GM12875 (cell line): ENCODE results near the gene GRIN3A.

Experiments used
- H3K4me3 ChIP-seq: one replicate; pipeline ENCODE4 v1.5.1; 2011; ENCODE audit warnings: low read depth, low read length, control low read depth
- TF ChIP-seq, protein P1 (sequence below): IDR thresholded peaks from 2 replicates; pipeline ENCODE4 v1.5.1; 2011; ENCODE audit warnings: low read depth, mild to moderate bottlenecking, control low read depth, inconsistent platforms, low read length, moderate library complexity, borderline replicate concordance; ENCODE audit not compliant: insufficient read depth

Gene GRIN3A

GRCh38 chr9:101620452-101620851, 118.0 kb downstream of the GRIN3A start:
- H3K4me3 ChIP-seq = no peak overlapping the region
- TF ChIP-seq, protein P1, sequence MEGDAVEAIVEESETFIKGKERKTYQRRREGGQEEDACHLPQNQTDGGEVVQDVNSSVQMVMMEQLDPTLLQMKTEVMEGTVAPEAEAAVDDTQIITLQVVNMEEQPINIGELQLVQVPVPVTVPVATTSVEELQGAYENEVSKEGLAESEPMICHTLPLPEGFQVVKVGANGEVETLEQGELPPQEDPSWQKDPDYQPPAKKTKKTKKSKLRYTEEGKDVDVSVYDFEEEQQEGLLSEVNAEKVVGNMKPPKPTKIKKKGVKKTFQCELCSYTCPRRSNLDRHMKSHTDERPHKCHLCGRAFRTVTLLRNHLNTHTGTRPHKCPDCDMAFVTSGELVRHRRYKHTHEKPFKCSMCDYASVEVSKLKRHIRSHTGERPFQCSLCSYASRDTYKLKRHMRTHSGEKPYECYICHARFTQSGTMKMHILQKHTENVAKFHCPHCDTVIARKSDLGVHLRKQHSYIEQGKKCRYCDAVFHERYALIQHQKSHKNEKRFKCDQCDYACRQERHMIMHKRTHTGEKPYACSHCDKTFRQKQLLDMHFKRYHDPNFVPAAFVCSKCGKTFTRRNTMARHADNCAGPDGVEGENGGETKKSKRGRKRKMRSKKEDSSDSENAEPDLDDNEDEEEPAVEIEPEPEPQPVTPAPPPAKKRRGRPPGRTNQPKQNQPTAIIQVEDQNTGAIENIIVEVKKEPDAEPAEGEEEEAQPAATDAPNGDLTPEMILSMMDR = no peak

DNA sequence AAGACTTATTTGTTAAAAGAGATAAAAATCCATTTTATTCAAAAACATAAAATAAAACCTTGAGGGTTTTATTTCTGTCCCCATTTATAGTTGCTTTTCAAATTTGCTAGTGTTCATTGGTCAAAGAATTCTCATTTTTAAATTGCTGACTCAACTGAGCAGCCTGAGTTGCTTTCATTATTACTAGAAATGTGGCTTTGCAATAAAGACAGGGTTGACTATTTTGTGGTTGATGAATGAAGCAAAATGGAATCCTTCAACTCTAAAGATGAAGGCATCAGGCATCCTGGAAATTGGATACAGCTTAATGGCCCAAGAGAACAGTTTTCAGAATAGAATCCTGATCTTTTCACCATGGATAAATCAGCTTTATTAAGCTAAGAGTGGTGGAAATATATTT, 119.7 kb downstream of the GRIN3A start:
- TF ChIP-seq, protein P1 = no peak

DNA sequence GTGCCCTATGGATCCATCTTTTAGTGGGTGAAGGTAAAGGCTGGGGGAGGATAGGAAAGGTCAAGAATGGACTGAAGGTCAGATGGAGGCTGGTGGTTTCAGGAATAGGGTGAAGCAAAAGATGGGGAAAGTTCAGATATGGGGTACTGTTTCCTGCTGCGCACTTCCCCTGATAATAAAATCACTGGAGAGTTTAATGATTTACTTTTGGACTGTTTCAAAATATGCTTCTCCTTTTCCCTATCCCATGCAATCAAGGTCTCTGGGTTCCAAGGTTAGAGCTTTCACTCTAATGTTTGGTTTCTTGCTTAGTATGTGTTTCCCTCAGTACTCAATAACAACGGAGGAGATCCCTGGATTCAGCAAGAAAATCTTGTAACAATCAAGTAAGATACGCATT, 132.9 kb downstream of the GRIN3A start:
- no peak overlapping the region for H3K4me3 ChIP-seq
- TF ChIP-seq, protein P1 = no peak

More for the DNA sequence above, 119.7 kb downstream of the GRIN3A start:
- no peak overlapping the region for H3K4me3 ChIP-seq

DNA sequence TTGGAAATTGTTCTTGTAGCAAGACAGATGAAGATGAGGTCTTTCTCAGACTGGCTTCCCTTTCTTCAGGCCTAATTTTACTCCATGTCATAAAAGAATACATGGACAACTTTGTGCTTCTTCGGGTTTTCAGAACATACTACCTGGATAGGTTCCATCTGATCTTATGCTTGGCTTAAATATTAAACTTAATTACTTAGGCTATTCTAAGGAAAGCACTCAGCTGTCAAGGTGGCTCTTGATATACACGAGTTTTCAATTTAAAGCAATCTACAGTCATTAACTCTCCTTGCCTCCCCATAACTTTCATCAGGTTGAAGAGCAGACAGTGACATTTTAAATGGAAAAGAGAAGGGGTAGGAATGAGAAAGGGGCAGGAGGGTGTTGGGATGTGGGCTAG, 134.2 kb downstream of the GRIN3A start:
- H3K4me3 ChIP-seq = no peak overlapping the region
- TF ChIP-seq, protein P1 = no peak

GRCh38 chr9:101601904-101602765, 136.3 kb downstream of the GRIN3A start:
- TF ChIP-seq, protein P1 = peak; percentile 48; the same call in 1 of the 2 replicates
- H3K4me3 ChIP-seq = no peak overlapping the region

GRCh38 chr9:101594796-101595195, 143.7 kb downstream of the GRIN3A start, which contains the start of gene PPP3R2:
Gene PPP3R2, minus strand, starts transcription at chr9:101594969. Its CDS starts 48 bp downstream, at chr9:101594921.
- no peak within 1 kb of the TSS for H3K4me3 ChIP-seq
- TF ChIP-seq, protein P1 = no peak

GRCh38 chr9:101593345-101593744, 145.1 kb downstream of the GRIN3A start:
- H3K4me3 ChIP-seq = no peak overlapping the region
- TF ChIP-seq, protein P1 = no peak
